ENCODE data around the gene ATP5MC3. TPM values are rescaled to one million over a fixed set of nuclear protein-coding genes. Genes with fewer than 3 reads are reported as not detected.

The ATP5MC3 gene
- total and polyA plus RNA-seq, 2 of the 13 experiments (the other 11 are each of a cell fraction or from before 2014, with no cell fraction given): 676 to 1,007 TPM

DNA sequence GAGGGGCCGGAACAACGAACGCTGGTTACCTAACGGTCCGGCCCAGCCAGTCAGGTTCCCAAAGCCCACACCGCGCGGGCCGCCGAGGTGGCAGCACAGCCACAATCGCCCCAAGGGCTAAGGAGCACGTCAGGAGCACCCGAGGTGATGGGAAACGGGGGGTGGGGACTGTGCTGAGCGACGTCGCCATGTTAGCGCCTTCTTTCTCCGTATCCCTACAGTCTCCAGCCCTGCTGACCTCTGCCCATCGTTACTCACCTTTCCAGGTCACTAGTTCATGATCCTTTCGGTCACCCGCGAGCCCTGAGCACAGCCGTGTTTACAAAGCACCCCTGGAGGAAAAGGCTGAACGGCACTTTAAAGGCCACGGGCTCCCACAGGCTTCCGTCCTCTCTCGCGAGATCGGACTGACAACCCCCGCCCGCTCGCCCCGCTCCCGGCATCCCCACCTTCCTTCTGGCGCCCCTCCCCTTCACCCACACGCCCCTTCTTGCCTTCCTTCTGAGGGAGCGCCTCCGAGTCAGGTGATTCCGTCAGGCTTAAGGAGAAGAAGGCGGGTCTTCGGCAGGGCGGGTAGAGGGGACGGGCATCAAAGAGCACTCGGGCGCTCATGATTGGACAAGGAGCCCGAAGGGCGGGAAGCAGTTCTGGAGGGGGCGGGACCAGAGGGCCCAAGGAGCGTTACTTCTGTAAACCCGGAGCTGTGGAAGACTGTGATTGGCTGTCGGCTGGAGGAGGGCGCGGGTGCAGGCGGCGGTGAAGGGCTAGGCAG, 13.5 kb downstream of the ATP5MC3 start, which contains the start of gene ATF2 (continued):
- TF ChIP-seq, protein P1, sequence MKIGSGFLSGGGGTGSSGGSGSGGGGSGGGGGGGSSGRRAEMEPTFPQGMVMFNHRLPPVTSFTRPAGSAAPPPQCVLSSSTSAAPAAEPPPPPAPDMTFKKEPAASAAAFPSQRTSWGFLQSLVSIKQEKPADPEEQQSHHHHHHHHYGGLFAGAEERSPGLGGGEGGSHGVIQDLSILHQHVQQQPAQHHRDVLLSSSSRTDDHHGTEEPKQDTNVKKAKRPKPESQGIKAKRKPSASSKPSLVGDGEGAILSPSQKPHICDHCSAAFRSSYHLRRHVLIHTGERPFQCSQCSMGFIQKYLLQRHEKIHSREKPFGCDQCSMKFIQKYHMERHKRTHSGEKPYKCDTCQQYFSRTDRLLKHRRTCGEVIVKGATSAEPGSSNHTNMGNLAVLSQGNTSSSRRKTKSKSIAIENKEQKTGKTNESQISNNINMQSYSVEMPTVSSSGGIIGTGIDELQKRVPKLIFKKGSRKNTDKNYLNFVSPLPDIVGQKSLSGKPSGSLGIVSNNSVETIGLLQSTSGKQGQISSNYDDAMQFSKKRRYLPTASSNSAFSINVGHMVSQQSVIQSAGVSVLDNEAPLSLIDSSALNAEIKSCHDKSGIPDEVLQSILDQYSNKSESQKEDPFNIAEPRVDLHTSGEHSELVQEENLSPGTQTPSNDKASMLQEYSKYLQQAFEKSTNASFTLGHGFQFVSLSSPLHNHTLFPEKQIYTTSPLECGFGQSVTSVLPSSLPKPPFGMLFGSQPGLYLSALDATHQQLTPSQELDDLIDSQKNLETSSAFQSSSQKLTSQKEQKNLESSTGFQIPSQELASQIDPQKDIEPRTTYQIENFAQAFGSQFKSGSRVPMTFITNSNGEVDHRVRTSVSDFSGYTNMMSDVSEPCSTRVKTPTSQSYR (CRISPR knock-in tag; IDR thresholded peaks at IDR 0.05; ENCODE audit: borderline replicate concordance): peak; percentile 65; the same call in 1 of the 2 replicates
- TF ChIP-seq TGIF2 (CRISPR knock-in tag; IDR thresholded peaks at IDR 0.05) (peak; percentile 56; the same call in 1 of the 2 replicates), RBM39 (IDR thresholded peaks at IDR 0.05; ENCODE audit: low read depth, low read length, poor library complexity, severe bottlenecking) (no peak), POLR2AphosphoS2 (IDR thresholded peaks at IDR 0.05; ENCODE audit: low read depth, low read length) (peak; percentile 95), ZFP36L2 (CRISPR knock-in tag; IDR thresholded peaks at IDR 0.05) (no peak), HMG20B (CRISPR knock-in tag; conservative IDR thresholded peaks at IDR 0.05) (no peak; the same call in 1 of the 2 replicates), ZNF296 (CRISPR knock-in tag; conservative IDR thresholded peaks at IDR 0.05) (peak; percentile 63; the same call in 1 of the 2 replicates), CCAR2 (optimal IDR thresholded peaks at IDR 0.05; ENCODE audit: low read depth, low read length) (no peak), ZNF496 (CRISPR knock-in tag; IDR thresholded peaks at IDR 0.05; ENCODE audit: insufficient replicate concordance) (no peak), HCFC1 (IDR thresholded peaks at IDR 0.05; ENCODE audit: low read depth, low read length) (no peak; the same call in 1 of the 2 replicates), RFX3 (CRISPR knock-in tag; IDR thresholded peaks at IDR 0.05) (no peak), ZNF441 (CRISPR knock-in tag; IDR thresholded peaks at IDR 0.05; ENCODE audit: borderline replicate concordance) (peak; percentile 84; the same call in 1 of the 2 replicates), NBN (conservative IDR thresholded peaks at IDR 0.05) (no peak), FOXJ3 (CRISPR knock-in tag; IDR thresholded peaks at IDR 0.05; ENCODE audit: borderline replicate concordance) (peak; percentile 75; the same call in 1 of the 2 replicates), SP5 (CRISPR knock-in tag; IDR thresholded peaks at IDR 0.05; ENCODE audit: borderline replicate concordance, low read depth) (peak; percentile 84), ZNF263 (CRISPR knock-in tag; IDR thresholded peaks at IDR 0.05) (peak; percentile 91), ESRRA (CRISPR knock-in tag; IDR thresholded peaks at IDR 0.05; ENCODE audit: low read depth) (no peak; the same call in 1 of the 2 replicates), NFE2L2 (IDR thresholded peaks at IDR 0.05; ENCODE audit: low read length) (no peak), RARA (CRISPR knock-in tag; IDR thresholded peaks at IDR 0.05) (peak; percentile 58; the same call in 1 of the 2 replicates), ZNF333 (CRISPR knock-in tag; IDR thresholded peaks at IDR 0.05; ENCODE audit: borderline replicate concordance) (no peak), MEF2D (CRISPR knock-in tag; IDR thresholded peaks at IDR 0.05) (peak; percentile 87), THYN1 (CRISPR knock-in tag; IDR thresholded peaks at IDR 0.05; ENCODE audit: borderline replicate concordance, low read depth) (no peak)
- TF ChIP-seq, protein P2, sequence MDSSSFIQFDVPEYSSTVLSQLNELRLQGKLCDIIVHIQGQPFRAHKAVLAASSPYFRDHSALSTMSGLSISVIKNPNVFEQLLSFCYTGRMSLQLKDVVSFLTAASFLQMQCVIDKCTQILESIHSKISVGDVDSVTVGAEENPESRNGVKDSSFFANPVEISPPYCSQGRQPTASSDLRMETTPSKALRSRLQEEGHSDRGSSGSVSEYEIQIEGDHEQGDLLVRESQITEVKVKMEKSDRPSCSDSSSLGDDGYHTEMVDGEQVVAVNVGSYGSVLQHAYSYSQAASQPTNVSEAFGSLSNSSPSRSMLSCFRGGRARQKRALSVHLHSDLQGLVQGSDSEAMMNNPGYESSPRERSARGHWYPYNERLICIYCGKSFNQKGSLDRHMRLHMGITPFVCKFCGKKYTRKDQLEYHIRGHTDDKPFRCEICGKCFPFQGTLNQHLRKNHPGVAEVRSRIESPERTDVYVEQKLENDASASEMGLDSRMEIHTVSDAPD (CRISPR knock-in tag; IDR thresholded peaks at IDR 0.05): 0 out of 2 replicates have a peak, but pooled peaks have one; percentile 37
- TF ChIP-seq, protein P3, sequence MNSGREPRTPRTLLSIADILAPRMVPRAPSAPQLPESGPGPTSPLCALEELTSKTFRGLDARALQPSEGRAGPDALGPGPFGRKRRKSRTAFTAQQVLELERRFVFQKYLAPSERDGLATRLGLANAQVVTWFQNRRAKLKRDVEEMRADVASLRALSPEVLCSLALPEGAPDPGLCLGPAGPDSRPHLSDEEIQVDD (CRISPR knock-in tag; IDR thresholded peaks at IDR 0.05; ENCODE audit: borderline replicate concordance): no peak
